WTC11 (cell line): Measurements from ENCODE around the gene LDLRAD3. TPM values are rescaled to one million over a fixed set of nuclear protein-coding genes. Genes with fewer than 3 reads are reported as not detected.
A peak's percentile ranks its signal among the peaks of the same experiment; 100 is the strongest.

Experiments used
- ATAC-seq: fragments of 200-7000 bp; cut with Tn5 transposase; 2 replicates; pipeline ENCODE4 v1.10.0; 2021; ENCODE audit warnings: mild to moderate bottlenecking, moderate library complexity
- CTCF ChIA-PET: fragments of 300-600 bp; sonication (Branson Sonifier 250); formaldehyde crosslinking; loops from one replicate; lab custom pipeline; 2021; ENCODE audit warnings: antibody characterized with exemption; lab: Charles Lee
- POLR2A ChIA-PET: fragments of 350-600 bp; sonication (Branson Sonifier 250); formaldehyde crosslinking; loops from one replicate; lab custom pipeline; 2021; ENCODE audit warnings: antibody characterized with exemption; lab: Charles Lee
- DNase-seq: peaks from one replicate; pipeline ENCODE4 v3.0.0; 2021; ENCODE audit warnings: low spot score
- H3K27ac Mint-ChIP-seq: 2 replicates; pipeline ENCODE4 v1.8.0; 2021; ENCODE audit warnings: mixed read lengths
- H3K27me3 Mint-ChIP-seq: 2 replicates; pipeline ENCODE4 v1.8.0; 2021; ENCODE audit warnings: low read depth, mild to moderate bottlenecking, moderate library complexity, mixed read lengths
- H3K36me3 Mint-ChIP-seq: 2 replicates; pipeline ENCODE4 v1.8.0; 2021; ENCODE audit warnings: mixed read lengths
- H3K4me1 Mint-ChIP-seq: 2 replicates; pipeline ENCODE4 v1.8.0; 2022; ENCODE audit warnings: mixed read lengths
- H3K4me3 Mint-ChIP-seq: 2 replicates; pipeline ENCODE4 v1.8.0; 2021; ENCODE audit warnings: mild to moderate bottlenecking, moderate library complexity, mixed read lengths
- H3K9me3 Mint-ChIP-seq: 2 replicates; pipeline ENCODE4 v1.8.0; 2021; ENCODE audit warnings: mixed read lengths
- ATF1 ChIP-seq: sonication (generic); formaldehyde crosslinking; IDR thresholded peaks from 2 replicates; pipeline ENCODE4 v1.8.1; 2023; ENCODE audit warnings: mild to moderate bottlenecking, moderate library complexity, missing genetic modification reagents
- CDX4 ChIP-seq: fragments of 250-450 bp; sonication (Bioruptor Pico); IDR thresholded peaks from 2 replicates; pipeline ENCODE4 v1.9.0; 2021; ENCODE audit warnings: moderate library complexity, mild to moderate bottlenecking, inconsistent platforms, borderline replicate concordance
- E2F4 ChIP-seq: sonication (generic); formaldehyde crosslinking; IDR thresholded peaks from 2 replicates; pipeline ENCODE4 v1.8.1; 2022; ENCODE audit warnings: low read depth, mild to moderate bottlenecking, moderate library complexity, missing genetic modification reagents, borderline replicate concordance
- ELF4 ChIP-seq: sonication (generic); formaldehyde crosslinking; IDR thresholded peaks from 2 replicates; pipeline ENCODE4 v1.8.1; 2022; ENCODE audit warnings: low read depth, mild to moderate bottlenecking, moderate library complexity, missing genetic modification reagents
- ESRRA ChIP-seq: sonication (generic); formaldehyde crosslinking; IDR thresholded peaks from 2 replicates; pipeline ENCODE4 v1.8.1; 2022; ENCODE audit warnings: mild to moderate bottlenecking, missing genetic modification reagents, borderline replicate concordance
- ETV6 ChIP-seq: sonication (generic); formaldehyde crosslinking; IDR thresholded peaks from 2 replicates; pipeline ENCODE4 v1.8.1; 2022; ENCODE audit warnings: mild to moderate bottlenecking, missing genetic modification reagents
- FOXP4 ChIP-seq: sonication (generic); formaldehyde crosslinking; IDR thresholded peaks from 2 replicates; pipeline ENCODE4 v1.8.0; 2022; ENCODE audit warnings: mild to moderate bottlenecking, missing genetic modification reagents
- GTF2I ChIP-seq: fragments of 250-450 bp; sonication (Bioruptor Pico); conservative IDR thresholded peaks from 2 replicates; pipeline ENCODE4 v1.4.0; 2021; ENCODE audit warnings: mild to moderate bottlenecking
- KAT7 ChIP-seq: sonication (generic); formaldehyde crosslinking; IDR thresholded peaks from 2 replicates; pipeline ENCODE4 v1.8.1; 2023; ENCODE audit warnings: missing genetic modification reagents, mild to moderate bottlenecking, borderline replicate concordance
- MAX ChIP-seq: sonication (generic); formaldehyde crosslinking; IDR thresholded peaks from 2 replicates; pipeline ENCODE4 v1.8.0; 2022; ENCODE audit warnings: mild to moderate bottlenecking, missing genetic modification reagents
- MYBL2 ChIP-seq: sonication (generic); formaldehyde crosslinking; IDR thresholded peaks from 2 replicates; pipeline ENCODE4 v1.8.1; 2023; ENCODE audit warnings: mild to moderate bottlenecking, moderate library complexity, missing genetic modification reagents
- NFE2L1 ChIP-seq: sonication (generic); formaldehyde crosslinking; IDR thresholded peaks from 2 replicates; pipeline ENCODE4 v1.8.1; 2023; ENCODE audit warnings: missing genetic modification reagents
- PRDM15 ChIP-seq: sonication (generic); formaldehyde crosslinking; IDR thresholded peaks from 2 replicates; pipeline ENCODE4 v1.8.0; 2022; ENCODE audit warnings: missing genetic modification reagents
- PREB ChIP-seq: sonication (generic); formaldehyde crosslinking; IDR thresholded peaks from 2 replicates; pipeline ENCODE4 v1.8.1; 2022; ENCODE audit warnings: mild to moderate bottlenecking, missing genetic modification reagents, moderate library complexity, borderline replicate concordance
- TEAD1 ChIP-seq: sonication (generic); formaldehyde crosslinking; IDR thresholded peaks from 2 replicates; pipeline ENCODE4 v1.8.0; 2022; ENCODE audit warnings: mild to moderate bottlenecking, missing genetic modification reagents
- TEAD4 ChIP-seq: sonication (generic); formaldehyde crosslinking; IDR thresholded peaks from 2 replicates; pipeline ENCODE4 v1.8.0; 2022; ENCODE audit warnings: mild to moderate bottlenecking, missing genetic modification reagents
- USF1 ChIP-seq: sonication (generic); formaldehyde crosslinking; IDR thresholded peaks from 2 replicates; pipeline ENCODE4 v1.8.0; 2022; ENCODE audit warnings: mild to moderate bottlenecking, missing genetic modification reagents
- ZNF219 ChIP-seq: sonication (generic); formaldehyde crosslinking; IDR thresholded peaks from 2 replicates; pipeline ENCODE4 v1.8.0; 2023; ENCODE audit warnings: missing genetic modification reagents, mild to moderate bottlenecking, borderline replicate concordance
- ZNF281 ChIP-seq: sonication (generic); formaldehyde crosslinking; IDR thresholded peaks from 2 replicates; pipeline ENCODE4 v1.8.0; 2023; ENCODE audit warnings: mild to moderate bottlenecking, missing genetic modification reagents
- ZNF416 ChIP-seq: fragments of 250-450 bp; sonication (Bioruptor Pico); IDR thresholded peaks from 2 replicates; pipeline ENCODE4 v1.9.0; 2021; ENCODE audit warnings: mild to moderate bottlenecking, inconsistent platforms
- total RNA-seq: library from RNA; stranded (reverse); gene quantifications from 3 replicates; pipeline ENCODE4 v1.2.3, GENCODE V29; 2021

LDLRAD3 gene
- total RNA-seq, 1 experiment from 2014 or later, result 14.5 TPM

GRCh38 chr11:36107547-36107946 is 163.7 kb downstream of the LDLRAD3 start (continued):
- TF ChIP-seq ZNF416 (CRISPR knock-in tag), result no peak
- no peak for TF ChIP-seq E2F4 (CRISPR knock-in tag)
- TF ChIP-seq TEAD1 (CRISPR knock-in tag), result no peak

GRCh38 chr11:36108881-36109589 is 165.2 kb downstream of the LDLRAD3 start:
- Mint-ChIP-seq H3K4me1 (peaks cover 70% of the 10 kb centered on the region), H3K4me3 (no peak overlapping the region), H3K27ac (peak overlapping the region; percentile 99), H3K27me3 (no peaks in the 10 kb centered on the region; the same call in 1 of the 2 replicates), H3K36me3 (peaks cover 44% of the 10 kb centered on the region), H3K9me3 (peaks cover 13% of the 10 kb centered on the region)
- TF ChIP-seq CDX4 (CRISPR knock-in tag) (no peak), TEAD4 (CRISPR knock-in tag) (no peak), PRDM15 (CRISPR knock-in tag) (no peak), MAX (CRISPR knock-in tag) (0 out of 2 replicates have a peak, but pooled peaks have one; percentile 8), ETV6 (CRISPR knock-in tag) (no peak), PREB (no peak), KAT7 (no peak), ZNF219 (CRISPR knock-in tag) (no peak)
- DNase-seq, result no peak
- POLR2A ChIA-PET, result interaction anchor here (0.9 to 1.7 kb wide), 4 partner anchors 8 to 40 kb away, joined by 3 to 5 read pairs (median 5); no protein-coding TSS in a partner anchor
- CTCF ChIA-PET, result interaction anchor here (0.6 to 4.3 kb wide), 12 partner anchors 9 to 287 kb away, joined by 3 to 33 read pairs (median 5); no protein-coding TSS in a partner anchor
- no peak for ATAC-seq

- no peak for ATAC-seq
- H3K4me3 Mint-ChIP-seq, result 0 out of 2 replicates have a peak overlapping the region, but pooled peaks have one; percentile 40
- H3K36me3 Mint-ChIP-seq, result peaks cover 49% of the 10 kb centered on the region
- peaks cover 65% of the 10 kb centered on the region for H3K4me1 Mint-ChIP-seq
- H3K27me3 Mint-ChIP-seq, result no peaks in the 10 kb centered on the region; the same call in 1 of the 2 replicates
- DNase-seq, result no peak
- peak overlapping the region; percentile 99 for H3K27ac Mint-ChIP-seq
- peaks cover 16% of the 10 kb centered on the region for H3K9me3 Mint-ChIP-seq
- CTCF ChIA-PET, result interaction anchor here (0.6 to 4.3 kb wide), 13 partner anchors 9 to 288 kb away, joined by 3 to 33 read pairs (median 5); no protein-coding TSS in a partner anchor
- POLR2A ChIA-PET, result interaction anchor here (0.7 to 1.7 kb wide), 7 partner anchors 8 to 288 kb away, joined by 3 to 5 read pairs (median 5); no protein-coding TSS in a partner anchor
- TF ChIP-seq ZNF281 (CRISPR knock-in tag) (no peak), ATF1 (no peak), MYBL2 (CRISPR knock-in tag) (no peak), ELF4 (no peak), GTF2I (no peak), FOXP4 (no peak), NFE2L1 (no peak), ESRRA (CRISPR knock-in tag) (no peak), USF1 (no peak)
Measured at GRCh38 chr11:36109590-36109849, 165.7 kb downstream of the LDLRAD3 start.
